IMR-90 (cell line): Measurements from ENCODE around the gene ORC4. TPM values are rescaled to one million over a fixed set of nuclear protein-coding genes. Genes with fewer than 3 reads are reported as not detected.

Experiments
- ATAC-seq: fragments of 200-7000 bp; cut with Tn5 transposase; 2 replicates; pipeline ENCODE4 v1.9.1; 2020; ENCODE audit warnings: low read depth, mild to moderate bottlenecking, moderate library complexity
- BruUV-seq: library from RNA; stranded (reverse); fragments of 400-500 nt; replicated peaks from 2 replicates; lab custom pipeline; 2021; lab: Mats Ljungman, UMichigan
- CTCF ChIA-PET: fragments of 300-600 bp; formaldehyde crosslinking; extraction: SDS; loops from one replicate; lab custom pipeline; 2021; ENCODE audit warnings: antibody characterized with exemption; lab: Yijun Ruan, JAX
- POLR2A ChIA-PET: fragments of 300-600 bp; sonication (Branson Sonifier 250); formaldehyde crosslinking; loops from one replicate; lab custom pipeline; 2022; ENCODE audit warnings: antibody characterized with exemption; ENCODE audit not compliant: unreplicated experiment; lab: Charles Lee
- DNase-seq: peaks from one replicate; pipeline ENCODE4 v3.0.0; 2013
- H2AFZ ChIP-seq: replicated peaks from 2 replicates; pipeline ENCODE3; 2013; ENCODE audit warnings: low read length, mild to moderate bottlenecking; ENCODE audit not compliant: poor library complexity
- H2AK5ac ChIP-seq: 2 replicates; pipeline ENCODE4 v1.6.1; 2013; ENCODE audit warnings: low read depth, low read length, inconsistent platforms
- H2AK9ac ChIP-seq: replicated peaks from 2 replicates; pipeline ENCODE3; 2013; ENCODE audit warnings: mild to moderate bottlenecking, low read depth, low read length, moderate library complexity; ENCODE audit not compliant: poor library complexity
- H2BK120ac ChIP-seq: 2 replicates; pipeline ENCODE4 v1.6.1; 2013; ENCODE audit warnings: low read depth, low read length, inconsistent platforms
- H2BK15ac ChIP-seq: 3 replicates; pipeline ENCODE4 v1.6.1; 2013; ENCODE audit warnings: low read depth, low read length, inconsistent platforms
- H2BK20ac ChIP-seq: 2 replicates; pipeline ENCODE4 v1.6.1; 2013; ENCODE audit warnings: low read depth, mild to moderate bottlenecking, inconsistent platforms, low read length, moderate library complexity
- H2BK5ac ChIP-seq: 2 replicates; pipeline ENCODE4 v1.6.1; 2013; ENCODE audit warnings: mild to moderate bottlenecking, low read depth, low read length, inconsistent platforms; ENCODE audit not compliant: poor library complexity, severe bottlenecking
- H3K14ac ChIP-seq: replicated peaks from 2 replicates; pipeline ENCODE4 v1.6.1; 2013; ENCODE audit warnings: low read depth, low read length, inconsistent platforms
- H3K18ac ChIP-seq: 2 replicates; pipeline ENCODE4 v1.6.1; 2013; ENCODE audit warnings: low read depth, low read length, control low read depth
- H3K23ac ChIP-seq: 2 replicates; pipeline ENCODE4 v1.6.1; 2013; ENCODE audit warnings: low read depth, low read length, inconsistent platforms
- H3K27ac ChIP-seq: 2 replicates; pipeline ENCODE4 v1.5.1; 2013; ENCODE audit warnings: mild to moderate bottlenecking, control low read depth, low read length; ENCODE audit not compliant: insufficient read depth
- H3K27me3 ChIP-seq: 2 replicates; pipeline ENCODE4 v1.6.1; 2013; ENCODE audit warnings: low read length; ENCODE audit not compliant: control insufficient read depth, insufficient read depth
- H3K36me3 ChIP-seq: 2 replicates; pipeline ENCODE4 v1.6.1; 2013; ENCODE audit warnings: low read length, mixed read lengths; ENCODE audit not compliant: control insufficient read depth, insufficient read depth
- H3K4ac ChIP-seq: 2 replicates; pipeline ENCODE4 v1.6.1; 2013; ENCODE audit warnings: low read depth, low read length, inconsistent platforms
- H3K4me1 ChIP-seq: 2 replicates; pipeline ENCODE4 v1.6.1; 2013; ENCODE audit warnings: low read length, mixed read lengths; ENCODE audit not compliant: control insufficient read depth, insufficient read depth
- H3K4me2 ChIP-seq: 2 replicates; pipeline ENCODE4 v1.6.1; 2013; ENCODE audit warnings: low read depth, mild to moderate bottlenecking, control low read depth, low read length, moderate library complexity
- H3K4me3 ChIP-seq: 2 replicates; pipeline ENCODE4 v1.5.1; 2013; ENCODE audit warnings: low read depth, mild to moderate bottlenecking, control low read depth, low read length, moderate library complexity; ENCODE audit not compliant: insufficient read depth
- H3K56ac ChIP-seq: 2 replicates; pipeline ENCODE4 v1.6.1; 2013; ENCODE audit warnings: low read length, inconsistent platforms; ENCODE audit not compliant: insufficient read depth; ENCODE audit errors: extremely low read depth
- H3K79me1 ChIP-seq, 2 experiments: 2 replicates each; pipeline ENCODE4 v1.6.1; 2013; ENCODE audit warnings: low read length in 2 of 2, inconsistent platforms in 1 of 2, low read depth in 1 of 2
- H3K9ac ChIP-seq: 2 replicates; pipeline ENCODE4 v1.6.1; 2013; ENCODE audit warnings: low read depth, low read length, control low read depth
- H3K9me1 ChIP-seq: 2 replicates; pipeline ENCODE4 v1.6.1; 2013; ENCODE audit warnings: low read length, inconsistent platforms; ENCODE audit not compliant: insufficient read depth
- H3K9me3 ChIP-seq: 2 replicates; pipeline ENCODE4 v1.6.1; 2013; ENCODE audit warnings: low read length; ENCODE audit not compliant: control insufficient read depth, insufficient read depth
- H4K20me1 ChIP-seq: 2 replicates; pipeline ENCODE4 v1.6.1; 2013; ENCODE audit warnings: low read length, inconsistent platforms; ENCODE audit not compliant: insufficient read depth
- H4K5ac ChIP-seq: 2 replicates; pipeline ENCODE4 v1.6.1; 2013; ENCODE audit warnings: mild to moderate bottlenecking, low read depth, low read length, control low read depth
- H4K8ac ChIP-seq, 2 experiments: 2 replicates each; pipeline ENCODE4 v1.6.1; 2013; ENCODE audit warnings: low read depth in 2 of 2, low read length in 2 of 2, control low read depth in 1 of 2, inconsistent platforms in 1 of 2
- H4K91ac ChIP-seq: 2 replicates; pipeline ENCODE4 v1.6.1; 2013; ENCODE audit warnings: low read depth, low read length, inconsistent platforms; ENCODE audit not compliant: insufficient read depth
- MAFK ChIP-seq: IDR thresholded peaks from 2 replicates; pipeline ENCODE4 v1.6.1; 2012; ENCODE audit warnings: low read depth, low read length, improper control_type of control experiment
- MXI1 ChIP-seq: IDR thresholded peaks from 2 replicates; pipeline ENCODE4 v1.6.1; 2012; ENCODE audit warnings: low read depth, mild to moderate bottlenecking, low read length, moderate library complexity, borderline replicate concordance
- POLR2A ChIP-seq: IDR thresholded peaks from 2 replicates; pipeline ENCODE4 v1.6.1; 2012; ENCODE audit warnings: mild to moderate bottlenecking, low read depth, low read length
- RFX5 ChIP-seq: IDR thresholded peaks from 2 replicates; pipeline ENCODE4 v1.8.0; 2012; ENCODE audit warnings: low read depth, mild to moderate bottlenecking, low read length, moderate library complexity
- WGBS, 2 experiments: methylation state at CpG; one replicate each; pipeline versions ENCODE4 v1.1.5 to v1.1.7; 2013; ENCODE audit warnings: missing lambda C conversion rate in 2 of 2; ENCODE audit not compliant: insufficient read length in 1 of 2; ENCODE audit errors: extremely low coverage in 2 of 2; 5-methylcytosine and 5-hydroxymethylcytosine counted together
- dilution Hi-C: fragments of 300-500 bp; cut with HindIII; formaldehyde crosslinking; loops from one replicate; pipeline ENCODE4 v1.14.3; 2018; ENCODE audit warnings: low sequenced_read_pairs; ENCODE audit not compliant: unreplicated experiment
- in situ Hi-C: fragments of 300-500 bp; cut with MboI; formaldehyde crosslinking; loops from 3 replicates; pipeline ENCODE4 v1.14.3; 2019; ENCODE audit warnings: low sequenced_read_pairs, inconsistent platforms, mixed read lengths
- intact Hi-C: fragments of 100-400 bp; cut with micrococcal nuclease; formaldehyde crosslinking; loops from 2 replicates; pipeline ENCODE4 v1.10.0; 2022
- polyA plus RNA-seq, 3 experiments: library from polyadenylated mRNA; depleted of rRNA; stranded (reverse); fragments of >200 nt; gene quantifications; 2 replicates each; pipeline ENCODE4 v1.2.3, GENCODE V29; 2012; ENCODE audit warnings: low replicate concordance in 1 of 3
- total RNA-seq: library from RNA; depleted of rRNA; stranded (reverse); fragments of >200 nt; gene quantifications from 2 replicates; pipeline ENCODE4 v1.2.3, GENCODE V29; 2012

Gene ORC4
- total and polyA plus RNA-seq, 2 of the 4 experiments (the other 2 are of a cell fraction): 20.6 to 23.5 TPM

GRCh38 chr2:148027822-148028221 is 7.3 kb upstream of the ORC4 start:
- ChIA-PET CTCF (no interaction called here), POLR2A (no interaction called here)
- no peak overlapping the region for H3K23ac ChIP-seq
- WGBS, 2 experiments: no CpG with 5 or more reads among the region's 1 CpG
- ATAC-seq: peak; percentile 61
- no peak overlapping the region for H4K91ac ChIP-seq
- H3K18ac ChIP-seq: no peak overlapping the region
- H2AK9ac ChIP-seq: no peak overlapping the region
- H2AFZ ChIP-seq: no peak overlapping the region
- dilution Hi-C loops: no loop called here
- H2BK120ac ChIP-seq: no peak overlapping the region
- no peak overlapping the region for H2BK15ac ChIP-seq
- H3K9me1 ChIP-seq: peaks cover 7% of the 10 kb centered on the region; the same call in 1 of the 2 replicates
- H4K5ac ChIP-seq: no peak overlapping the region
- H3K4me3 ChIP-seq: no peak overlapping the region
- no peak overlapping the region for H3K4me2 ChIP-seq
- no peak overlapping the region for H3K9ac ChIP-seq
- no peaks in the 10 kb centered on the region for H3K9me3 ChIP-seq
- H4K20me1 ChIP-seq: peaks cover 5% of the 10 kb centered on the region; the same call in 1 of the 2 replicates
- no peak overlapping the region for H3K14ac ChIP-seq
- no peak overlapping the region for H2AK5ac ChIP-seq
- H3K79me1 ChIP-seq: peaks cover 6 to 30% of the 10 kb centered on the region in 2 experiments; a peak in 2 of 4 replicates
- in situ Hi-C loops: no loop called here
- BruUV-seq: no TSS peak
- peak overlapping the region; percentile 39 for H2BK5ac ChIP-seq
- no peak overlapping the region for H2BK20ac ChIP-seq
- no peak overlapping the region; the same call in 1 of the 2 replicates for H3K27ac ChIP-seq
- H3K56ac ChIP-seq: no peak overlapping the region
- TF ChIP-seq RFX5: no peak
- TF ChIP-seq MXI1: no peak
- no peak for TF ChIP-seq POLR2A
- TF ChIP-seq MAFK: no peak
- H3K27me3 ChIP-seq: no peaks in the 10 kb centered on the region
- DNase-seq: peak; percentile 37
- peaks cover 2% of the 10 kb centered on the region; the same call in 1 of the 2 replicates for H3K4me1 ChIP-seq
- no peak overlapping the region for H3K4ac ChIP-seq
- no peak overlapping the region for H4K8ac ChIP-seq
- intact Hi-C loops: loop anchor here (1.0 kb wide), 2 partner anchors 31 to 55 kb away; no protein-coding TSS in a partner anchor
- peaks cover 4% of the 10 kb centered on the region; the same call in 1 of the 2 replicates for H3K36me3 ChIP-seq
